Smooth muscle cell (in vitro differentiated cells): ENCODE results near the gene UPP2. TPM values are rescaled to one million over a fixed set of nuclear protein-coding genes. Genes with fewer than 3 reads are reported as not detected.

Source experiments
- DNase-seq: peaks from one replicate; lab custom pipeline; 2025; ENCODE audit not compliant: unreplicated experiment; lab: John Stamatoyannopoulos, UW
- H2AFZ ChIP-seq: fragments of 200-600 bp; sonication (generic); 2 replicates; pipeline ENCODE4 v1.6.0; 2016; ENCODE audit warnings: antibody characterized with exemption, low read depth, mild to moderate bottlenecking
- H3F3A ChIP-seq: fragments of 200-600 bp; sonication (generic); 2 replicates; pipeline ENCODE4 v1.6.0; 2017; ENCODE audit warnings: antibody characterized with exemption, low read depth
- H3K27ac ChIP-seq: fragments of 200-600 bp; sonication (generic); 2 replicates; pipeline ENCODE4 v1.5.1; 2016; ENCODE audit warnings: low read depth, mild to moderate bottlenecking
- H3K27me3 ChIP-seq: fragments of 200-600 bp; sonication (generic); 2 replicates; pipeline ENCODE4 v1.6.1; 2016; ENCODE audit warnings: low read depth, mild to moderate bottlenecking
- H3K36me3 ChIP-seq: fragments of 200-600 bp; sonication (generic); 2 replicates; pipeline ENCODE4 v1.5.1; 2016; ENCODE audit warnings: low read depth
- H3K4me1 ChIP-seq: fragments of 200-600 bp; sonication (generic); 2 replicates; pipeline ENCODE4 v1.5.1; 2016; ENCODE audit warnings: low read depth
- H3K4me2 ChIP-seq: fragments of 200-600 bp; sonication (generic); 2 replicates; pipeline ENCODE4 v1.6.0; 2016; ENCODE audit warnings: mild to moderate bottlenecking
- H3K4me3 ChIP-seq: fragments of 200-600 bp; sonication (generic); 2 replicates; pipeline ENCODE4 v1.5.1; 2016; ENCODE audit warnings: mild to moderate bottlenecking
- H3K79me2 ChIP-seq: fragments of 200-600 bp; sonication (generic); 2 replicates; pipeline ENCODE4 v1.6.0; 2016; ENCODE audit warnings: low read depth, mild to moderate bottlenecking
- H3K9ac ChIP-seq: fragments of 200-600 bp; sonication (generic); 2 replicates; pipeline ENCODE4 v1.6.0; 2016; ENCODE audit warnings: low read depth
- H3K9me3 ChIP-seq: fragments of 200-600 bp; sonication (generic); replicated peaks from 2 replicates; pipeline ENCODE4 v1.5.1; 2016; ENCODE audit warnings: low read depth
- H4K20me1 ChIP-seq: fragments of 200-600 bp; sonication (generic); 2 replicates; pipeline ENCODE4 v1.6.0; 2016; ENCODE audit warnings: low read depth
- WGBS: methylation state at CpG from one replicate; pipeline ENCODE4 v1.1.7; 2016; ENCODE audit warnings: low lambda C conversion rate; 5-methylcytosine and 5-hydroxymethylcytosine counted together
- polyA plus RNA-seq: library from polyadenylated mRNA; unstranded; fragments of >200 nt; fragmentation: Nextera tagmentation; extraction: Ambion mirVana; gene quantifications from 2 replicates; pipeline ENCODE4 v1.2.1, GENCODE V29; 2016
- total RNA-seq: library from RNA; depleted of rRNA; stranded (reverse); fragments of >200 nt; gene quantifications from 2 replicates; pipeline ENCODE4 v1.2.3, GENCODE V29; 2014
- TF ChIP-seq, protein P1 (sequence below): fragments of 200-600 bp; sonication (generic); IDR thresholded peaks from 2 replicates; pipeline ENCODE4 v1.5.1; 2017; ENCODE audit warnings: borderline replicate concordance, mild to moderate bottlenecking, antibody characterized with exemption; ENCODE audit not compliant: insufficient read depth, poor library complexity, severe bottlenecking

UPP2 gene
- total and polyA plus RNA-seq, 2 experiments from 2014 or later, result not detected

DNA sequence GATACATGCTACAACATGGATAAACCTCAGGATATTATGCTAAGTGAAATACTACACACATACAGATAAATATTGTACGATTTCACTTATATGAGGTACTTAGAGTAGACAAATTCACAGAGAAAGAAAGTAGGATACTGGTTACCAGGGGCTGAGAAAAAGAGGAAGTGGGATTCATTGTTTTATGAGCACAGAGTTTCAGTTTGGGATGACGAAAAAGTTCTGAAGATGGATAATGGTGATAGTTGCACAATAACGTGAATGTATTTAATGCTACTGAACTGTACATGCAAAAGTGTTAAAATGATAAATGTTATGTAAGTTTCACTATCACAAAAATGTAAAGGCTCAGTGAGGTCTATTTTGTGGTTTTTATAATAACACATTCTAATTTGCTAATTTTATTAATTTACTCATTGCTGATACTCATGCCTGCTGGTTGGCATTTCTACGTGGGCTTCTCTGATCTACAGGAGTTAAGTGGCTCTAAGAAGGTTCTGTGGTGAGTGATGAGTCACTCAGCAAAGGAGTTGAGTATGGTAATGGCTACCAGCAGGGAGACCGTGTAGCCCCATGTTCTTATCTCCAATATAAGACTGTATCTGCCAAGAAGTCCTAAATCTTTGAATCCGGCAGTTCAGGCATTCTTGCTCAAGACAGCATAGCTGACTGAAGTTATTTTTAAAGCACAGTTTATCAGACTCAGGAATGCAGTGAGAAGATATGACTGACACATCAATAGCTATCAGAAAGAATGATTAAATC, 41.1 kb downstream of the UPP2 start:
- Histone ChIP-seq H3K27me3 (no peaks in the 10 kb centered on the region), H3K9me3 (no peaks in the 10 kb centered on the region), H4K20me1 (no peaks in the 10 kb centered on the region), H3K4me1 (no peaks in the 10 kb centered on the region), H2AFZ (no peak overlapping the region), H3K4me3 (no peak overlapping the region), H3K27ac (peak overlapping the region; percentile 30), H3K79me2 (no peaks in the 10 kb centered on the region), H3F3A (no peaks in the 10 kb centered on the region), H3K4me2 (peak overlapping the region; percentile 20), H3K36me3 (no peaks in the 10 kb centered on the region), H3K9ac (no peak overlapping the region)
- TF ChIP-seq, protein P1, sequence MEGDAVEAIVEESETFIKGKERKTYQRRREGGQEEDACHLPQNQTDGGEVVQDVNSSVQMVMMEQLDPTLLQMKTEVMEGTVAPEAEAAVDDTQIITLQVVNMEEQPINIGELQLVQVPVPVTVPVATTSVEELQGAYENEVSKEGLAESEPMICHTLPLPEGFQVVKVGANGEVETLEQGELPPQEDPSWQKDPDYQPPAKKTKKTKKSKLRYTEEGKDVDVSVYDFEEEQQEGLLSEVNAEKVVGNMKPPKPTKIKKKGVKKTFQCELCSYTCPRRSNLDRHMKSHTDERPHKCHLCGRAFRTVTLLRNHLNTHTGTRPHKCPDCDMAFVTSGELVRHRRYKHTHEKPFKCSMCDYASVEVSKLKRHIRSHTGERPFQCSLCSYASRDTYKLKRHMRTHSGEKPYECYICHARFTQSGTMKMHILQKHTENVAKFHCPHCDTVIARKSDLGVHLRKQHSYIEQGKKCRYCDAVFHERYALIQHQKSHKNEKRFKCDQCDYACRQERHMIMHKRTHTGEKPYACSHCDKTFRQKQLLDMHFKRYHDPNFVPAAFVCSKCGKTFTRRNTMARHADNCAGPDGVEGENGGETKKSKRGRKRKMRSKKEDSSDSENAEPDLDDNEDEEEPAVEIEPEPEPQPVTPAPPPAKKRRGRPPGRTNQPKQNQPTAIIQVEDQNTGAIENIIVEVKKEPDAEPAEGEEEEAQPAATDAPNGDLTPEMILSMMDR, result no peak
- 35% methylated on average over 6 of the region's 6 CpGs for WGBS
- no peak for DNase-seq

DNA sequence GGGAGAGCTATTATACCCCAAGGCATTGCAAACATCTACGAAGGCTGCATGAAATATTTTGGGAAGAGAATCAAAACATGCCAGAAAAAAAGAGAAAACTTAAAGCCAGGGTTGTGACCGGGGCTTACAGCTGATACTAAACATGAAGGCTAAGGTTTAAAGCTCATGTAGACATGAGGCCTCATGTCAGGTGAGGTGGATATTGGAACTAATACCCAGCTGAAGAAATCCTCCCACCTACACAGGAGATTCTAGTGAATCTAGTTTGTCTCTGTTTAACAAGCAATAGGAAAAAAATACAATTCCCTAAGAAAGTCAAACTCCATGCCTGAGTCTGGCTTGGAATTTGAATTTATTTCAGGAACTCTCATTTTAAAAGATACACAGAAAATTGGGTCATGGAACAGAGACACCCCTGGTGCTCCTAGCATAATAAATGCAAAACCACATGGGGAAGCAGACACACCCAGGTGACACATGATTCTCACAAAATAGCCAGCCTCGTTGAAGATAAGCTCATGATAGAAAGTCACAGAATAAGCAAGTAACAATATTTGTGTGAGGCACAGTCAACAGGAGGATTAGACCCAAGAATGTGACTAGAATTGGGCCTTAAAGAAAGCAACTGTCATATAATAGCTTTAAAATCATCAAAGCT, 42.2 kb downstream of the UPP2 start:
- Histone ChIP-seq H3K27ac (no peak overlapping the region), H3K4me2 (no peak overlapping the region), H3K4me1 (no peaks in the 10 kb centered on the region), H2AFZ (no peak overlapping the region), H3K9me3 (no peaks in the 10 kb centered on the region), H3K36me3 (no peaks in the 10 kb centered on the region), H3K4me3 (no peak overlapping the region), H3F3A (no peaks in the 10 kb centered on the region), H3K79me2 (no peaks in the 10 kb centered on the region), H4K20me1 (no peaks in the 10 kb centered on the region), H3K27me3 (no peaks in the 10 kb centered on the region), H3K9ac (no peak overlapping the region)
- DNase-seq, result no peak
- 81% methylated on average over 3 of the region's 3 CpGs for WGBS
- TF ChIP-seq, protein P1, result no peak

DNA sequence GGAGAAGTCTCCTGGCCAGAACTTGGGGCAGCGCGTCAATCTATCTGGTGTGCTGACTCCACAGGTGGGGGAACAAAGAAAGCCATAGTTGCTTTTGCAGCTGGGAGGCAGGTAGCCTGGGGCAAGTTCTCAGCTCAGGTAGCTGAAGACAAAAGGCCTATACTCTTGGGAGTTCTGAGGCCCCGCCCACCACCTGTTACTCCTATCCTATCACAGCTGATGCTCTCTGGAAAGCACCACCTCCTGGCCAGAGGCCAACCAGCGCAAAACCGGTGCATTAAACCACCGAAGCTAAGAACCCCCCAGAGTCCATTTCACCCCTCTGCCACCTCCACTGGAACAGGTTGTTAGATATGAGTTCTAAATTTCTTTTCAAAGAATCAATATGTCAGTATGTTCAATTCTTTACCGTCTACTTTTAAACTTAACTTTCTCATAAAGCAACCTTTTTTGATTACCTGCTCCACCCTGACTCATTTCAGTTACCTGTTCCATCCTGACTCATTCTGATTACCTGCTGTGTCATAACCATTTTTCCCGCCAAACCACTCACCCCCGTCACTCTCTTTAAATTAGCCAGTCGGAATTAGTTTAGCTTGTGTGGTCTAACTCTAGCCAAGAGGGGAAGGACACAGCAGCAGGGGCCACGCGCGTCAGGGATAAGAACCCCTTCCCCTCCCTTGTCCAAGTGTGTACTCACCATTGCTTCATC, 43.4 kb downstream of the UPP2 start:
- H3K4me3 ChIP-seq, result no peak overlapping the region
- H3K36me3 ChIP-seq, result no peaks in the 10 kb centered on the region
- H3K4me1 ChIP-seq, result no peaks in the 10 kb centered on the region
- no peak overlapping the region for H2AFZ ChIP-seq
- WGBS, result 91% methylated on average over 13 of the region's 13 CpGs
- no peaks in the 10 kb centered on the region for H3K79me2 ChIP-seq
- no peaks in the 10 kb centered on the region for H3F3A ChIP-seq
- no peaks in the 10 kb centered on the region for H3K9me3 ChIP-seq
- no peak for DNase-seq
- no peak overlapping the region for H3K4me2 ChIP-seq
- no peaks in the 10 kb centered on the region for H4K20me1 ChIP-seq
- no peak overlapping the region for H3K27ac ChIP-seq
- no peak overlapping the region for H3K9ac ChIP-seq
- H3K27me3 ChIP-seq, result no peaks in the 10 kb centered on the region
- TF ChIP-seq, protein P1, result no peak
